Placental epithelial cell (primary cell): ENCODE data around the gene LTB. TPM values are rescaled to one million over a fixed set of nuclear protein-coding genes. Genes with fewer than 3 reads are reported as not detected.
A peak's percentile ranks its signal among the peaks of the same experiment; 100 is the strongest.

Source experiments
- small RNA-seq: library from RNA; depleted of rRNA; stranded (forward); fragments of <200 nt; gene quantifications from one replicate; pipeline ENCODE3, GENCODE V24; 2012
- total RNA-seq: library from RNA; depleted of rRNA; stranded (reverse); fragments of >200 nt; gene quantifications from 2 replicates; pipeline ENCODE4 v1.2.3, GENCODE V29; 2012

LTB gene, protein sequence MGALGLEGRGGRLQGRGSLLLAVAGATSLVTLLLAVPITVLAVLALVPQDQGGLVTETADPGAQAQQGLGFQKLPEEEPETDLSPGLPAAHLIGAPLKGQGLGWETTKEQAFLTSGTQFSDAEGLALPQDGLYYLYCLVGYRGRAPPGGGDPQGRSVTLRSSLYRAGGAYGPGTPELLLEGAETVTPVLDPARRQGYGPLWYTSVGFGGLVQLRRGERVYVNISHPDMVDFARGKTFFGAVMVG
- total RNA-seq: not detected in 2 replicates

DNA sequence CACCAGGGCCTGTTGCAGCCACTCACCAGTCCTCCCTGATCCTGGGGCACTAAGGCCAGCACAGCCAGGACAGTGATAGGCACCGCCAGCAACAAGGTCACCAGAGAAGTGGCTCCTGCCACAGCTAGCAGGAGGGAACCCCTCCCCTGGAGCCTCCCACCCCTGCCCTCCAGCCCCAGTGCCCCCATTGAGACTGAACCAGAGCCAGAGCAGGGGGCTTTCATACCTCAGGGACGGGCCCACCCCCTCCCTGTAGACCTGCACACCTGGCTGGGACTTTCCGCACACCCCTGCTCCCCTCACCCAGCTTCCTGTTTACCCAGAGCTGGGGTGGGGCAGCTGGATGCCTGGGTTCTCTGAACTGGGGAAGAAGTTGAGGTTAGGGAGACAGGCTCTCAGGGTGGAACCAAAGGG is at the start of gene LTB:
TSS of gene LTB (minus strand) at position 195 of the 414 bp plus-strand sequence. CDS start at position 188, 7 bp downstream.

DNA sequence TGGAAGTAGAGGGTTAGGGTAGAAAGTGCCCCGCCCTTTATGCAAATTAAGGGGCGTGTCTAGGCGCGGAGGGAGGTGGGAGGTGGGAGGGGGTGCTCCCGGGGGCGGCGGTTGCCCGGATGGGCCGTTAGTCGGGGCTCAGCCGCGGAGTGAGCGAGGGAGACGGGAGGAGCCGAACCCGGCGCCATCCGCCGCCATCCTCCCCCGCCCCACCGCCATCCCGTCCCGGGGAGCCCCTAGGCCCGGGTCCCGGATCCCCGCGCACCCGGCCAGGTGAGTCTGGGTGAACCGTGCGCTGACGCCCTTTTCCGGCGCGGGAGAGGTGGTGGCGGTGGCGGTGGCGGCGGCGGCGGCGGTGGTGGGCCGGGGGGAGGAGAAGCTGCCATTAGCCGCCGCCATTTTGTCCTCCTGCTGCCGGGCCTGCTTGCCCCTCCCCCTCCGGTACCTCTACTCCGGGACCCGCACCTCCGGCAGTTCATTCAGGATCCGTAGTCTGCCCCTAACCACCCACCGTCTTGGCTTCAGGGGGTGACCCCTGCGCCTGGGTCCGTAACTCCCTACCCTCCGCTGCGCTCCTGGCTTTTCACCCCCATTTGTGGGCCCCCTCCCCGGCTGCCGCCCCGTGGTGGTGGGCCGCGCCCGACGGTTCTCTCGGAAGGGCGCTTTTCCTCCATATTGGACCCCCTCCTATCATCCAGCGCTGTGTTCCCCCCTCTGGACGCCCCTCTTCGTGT is 38.5 kb upstream of the LTB start, which contains the start of gene PRRC2A:
TSS of gene PRRC2A (plus strand) at position 130 of the 734 bp plus-strand sequence. CDS start 2,075 bp downstream, outside the sequence.

DNA sequence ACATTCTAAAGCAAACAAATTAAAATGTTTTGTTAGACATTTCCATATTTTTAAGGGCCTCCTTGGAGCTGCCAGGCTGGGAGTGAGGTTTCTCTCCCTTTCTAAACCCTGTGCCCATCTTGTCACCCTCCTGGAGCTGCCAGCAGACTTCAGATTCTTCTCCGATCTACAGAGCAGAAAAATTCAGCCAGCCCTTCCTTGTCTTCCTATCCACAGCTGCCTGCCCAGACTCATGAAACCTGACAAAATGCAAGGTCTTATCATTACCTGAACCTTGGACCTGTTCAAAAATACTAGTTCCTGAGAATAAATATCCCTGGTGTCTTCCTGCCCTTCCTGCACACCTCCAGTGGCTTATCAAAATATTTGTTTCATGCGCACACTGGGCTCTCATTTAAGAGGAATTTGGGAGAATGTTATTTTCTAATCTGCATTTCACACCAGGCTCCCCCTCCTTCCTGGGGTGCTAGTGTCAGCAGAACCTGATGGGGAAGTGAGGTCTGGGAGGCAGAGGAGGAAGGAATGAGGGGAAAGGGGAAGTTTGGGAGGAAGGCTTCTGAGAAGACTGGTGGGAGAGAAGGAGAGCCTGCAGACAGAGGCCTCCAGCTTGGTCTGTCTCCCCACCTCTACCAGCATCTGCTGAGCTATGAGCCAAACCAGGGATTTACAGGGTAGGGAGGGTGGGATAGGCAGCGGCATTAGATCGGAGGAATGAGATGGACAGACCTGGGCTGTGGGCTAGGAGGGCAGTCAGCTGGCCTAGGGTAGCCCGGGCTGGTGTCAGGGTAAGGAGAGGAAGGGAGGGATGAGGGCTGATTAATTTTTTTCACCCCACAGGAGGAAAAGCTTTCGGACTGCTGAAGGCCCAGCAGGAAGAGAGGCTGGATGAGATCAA is 32.7 kb upstream of the LTB start, which contains the start of gene AIF1:
TSS of gene AIF1 (plus strand) at position 551 of the 895 bp plus-strand sequence. CDS start at position 647, 96 bp downstream.

DNA sequence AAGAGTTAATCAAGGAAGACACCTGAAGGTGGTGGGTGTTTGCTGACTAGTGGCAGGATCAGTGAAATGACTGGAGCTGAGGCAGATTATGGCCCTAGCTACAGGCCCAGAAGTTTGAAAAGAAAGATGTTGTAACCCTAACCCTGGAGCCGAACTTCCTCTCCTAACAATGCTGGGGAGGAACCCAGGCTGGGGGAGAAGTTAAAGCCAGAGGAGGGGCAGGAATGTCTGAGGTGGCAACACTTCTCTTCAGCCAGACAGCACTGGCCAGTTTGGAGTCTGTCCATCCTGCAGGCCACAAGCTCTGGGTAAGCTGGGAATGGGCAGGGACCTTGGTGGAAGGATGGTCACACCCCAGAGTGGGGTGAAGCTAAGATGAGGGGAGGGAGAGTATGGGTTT is 3.8 kb upstream of the LTB start, which contains the start of gene LST1:
TSS of gene LST1 (plus strand) at position 270 of the 400 bp plus-strand sequence. CDS start 1,023 bp downstream, outside the sequence.

DNA sequence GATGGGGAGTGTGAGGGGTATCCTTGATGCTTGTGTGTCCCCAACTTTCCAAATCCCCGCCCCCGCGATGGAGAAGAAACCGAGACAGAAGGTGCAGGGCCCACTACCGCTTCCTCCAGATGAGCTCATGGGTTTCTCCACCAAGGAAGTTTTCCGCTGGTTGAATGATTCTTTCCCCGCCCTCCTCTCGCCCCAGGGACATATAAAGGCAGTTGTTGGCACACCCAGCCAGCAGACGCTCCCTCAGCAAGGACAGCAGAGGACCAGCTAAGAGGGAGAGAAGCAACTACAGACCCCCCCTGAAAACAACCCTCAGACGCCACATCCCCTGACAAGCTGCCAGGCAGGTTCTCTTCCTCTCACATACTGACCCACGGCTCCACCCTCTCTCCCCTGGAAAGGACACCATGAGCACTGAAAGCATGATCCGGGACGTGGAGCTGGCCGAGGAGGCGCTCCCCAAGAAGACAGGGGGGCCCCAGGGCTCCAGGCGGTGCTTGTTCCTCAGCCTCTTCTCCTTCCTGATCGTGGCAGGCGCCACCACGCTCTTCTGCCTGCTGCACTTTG is 6.8 kb downstream of the LTB start, which contains the start of gene TNF:
TSS of gene TNF (plus strand) at position 231 of the 567 bp plus-strand sequence. CDS start at position 408, 177 bp downstream.

DNA sequence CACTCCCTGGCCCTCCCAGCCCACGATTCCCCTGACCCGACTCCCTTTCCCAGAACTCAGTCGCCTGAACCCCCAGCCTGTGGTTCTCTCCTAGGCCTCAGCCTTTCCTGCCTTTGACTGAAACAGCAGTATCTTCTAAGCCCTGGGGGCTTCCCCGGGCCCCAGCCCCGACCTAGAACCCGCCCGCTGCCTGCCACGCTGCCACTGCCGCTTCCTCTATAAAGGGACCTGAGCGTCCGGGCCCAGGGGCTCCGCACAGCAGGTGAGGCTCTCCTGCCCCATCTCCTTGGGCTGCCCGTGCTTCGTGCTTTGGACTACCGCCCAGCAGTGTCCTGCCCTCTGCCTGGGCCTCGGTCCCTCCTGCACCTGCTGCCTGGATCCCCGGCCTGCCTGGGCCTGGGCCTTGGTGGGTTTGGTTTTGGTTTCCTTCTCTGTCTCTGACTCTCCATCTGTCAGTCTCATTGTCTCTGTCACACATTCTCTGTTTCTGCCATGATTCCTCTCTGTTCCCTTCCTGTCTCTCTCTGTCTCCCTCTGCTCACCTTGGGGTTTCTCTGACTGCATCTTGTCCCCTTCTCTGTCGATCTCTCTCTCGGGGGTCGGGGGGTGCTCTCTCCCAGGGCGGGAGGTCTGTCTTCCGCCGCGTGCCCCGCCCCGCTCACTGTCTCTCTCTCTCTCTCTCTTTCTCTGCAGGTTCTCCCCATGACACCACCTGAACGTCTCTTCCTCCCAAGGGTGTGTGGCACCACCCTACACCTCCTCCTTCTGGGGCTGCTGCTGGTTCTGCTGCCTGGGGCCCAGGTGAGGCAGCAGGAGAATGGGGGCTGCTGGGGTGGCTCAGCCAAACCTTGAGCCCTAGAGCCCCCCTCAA is 9.9 kb downstream of the LTB start, which contains the start of gene LTA:
TSS of gene LTA (plus strand) at position 249 of the 871 bp plus-strand sequence. CDS start at position 703, 454 bp downstream.

DNA sequence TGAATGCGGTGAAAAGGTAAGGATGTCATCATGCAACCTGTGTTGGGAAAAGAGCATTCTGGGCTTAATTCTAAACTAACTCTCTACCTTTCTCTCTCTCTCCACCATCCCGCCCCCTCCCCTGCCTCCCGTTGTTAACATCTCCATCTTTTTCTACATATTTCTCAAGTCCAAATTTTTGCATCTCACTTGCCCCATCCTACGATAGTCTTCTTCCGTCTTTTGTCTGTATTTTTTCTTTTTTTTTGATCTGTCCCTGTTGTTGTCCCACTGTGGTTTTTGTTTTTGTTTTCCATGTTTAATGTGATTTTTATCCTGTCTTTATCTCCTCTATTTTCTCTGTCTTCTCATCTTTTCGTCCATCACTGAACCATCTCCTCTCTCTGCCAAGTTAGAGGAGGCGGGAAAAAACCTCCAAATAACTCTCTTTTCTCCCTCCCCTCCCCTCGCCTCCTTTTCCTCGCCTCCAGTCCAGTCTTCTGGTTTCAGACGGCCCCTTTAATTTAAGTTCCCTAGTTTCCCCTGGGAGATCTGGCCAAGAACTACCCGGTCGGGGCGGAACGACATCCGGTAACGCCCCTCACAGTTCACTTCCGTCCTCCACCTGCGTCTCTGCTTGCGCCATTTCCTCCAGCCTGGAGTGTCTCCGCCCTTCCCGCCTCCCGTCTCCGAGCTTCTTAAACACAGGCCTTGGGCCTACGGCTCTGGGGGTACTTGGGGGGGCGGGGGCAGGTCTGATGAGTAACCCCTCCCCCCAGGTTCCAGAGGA is 35.1 kb downstream of the LTB start, which contains the start of gene NFKBIL1:
TSS of gene NFKBIL1 (plus strand) at position 651 of the 769 bp plus-strand sequence. CDS start at position 738, 87 bp downstream.

DNA sequence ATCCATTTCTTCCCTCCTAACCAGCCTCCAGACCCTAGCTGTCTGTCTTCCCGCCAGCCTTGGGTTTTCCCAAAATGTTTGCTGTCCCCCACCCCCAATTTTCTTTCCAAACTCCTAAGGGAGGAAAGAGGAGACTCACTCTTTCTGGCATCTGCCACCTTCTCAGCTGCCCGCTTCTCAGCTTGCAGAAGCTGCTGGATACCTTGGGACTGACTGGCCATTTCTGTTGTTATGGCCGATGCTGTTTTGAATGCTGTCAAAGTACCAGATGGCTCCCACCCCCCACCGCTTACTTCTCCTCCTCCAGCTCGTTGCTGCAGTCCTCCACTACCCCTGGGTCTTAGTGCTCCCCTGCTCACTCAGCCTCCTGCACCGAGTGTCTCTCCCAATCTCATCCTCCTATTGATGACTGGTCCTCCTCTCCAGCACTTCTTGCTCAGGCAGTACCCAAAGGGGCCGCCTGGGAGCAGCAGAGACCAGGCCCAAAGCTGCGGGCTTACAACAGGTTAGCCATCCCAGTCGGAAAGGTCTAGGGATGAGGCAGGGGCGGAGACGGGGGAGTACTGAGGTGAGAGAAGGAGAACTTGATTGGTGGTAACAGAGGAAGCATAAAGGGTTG is 35.8 kb downstream of the LTB start, which contains the start of gene ATP6V1G2:
TSS of gene ATP6V1G2 (minus strand) at position 270 of the 619 bp plus-strand sequence. CDS start at position 221, 49 bp downstream.

DNA sequence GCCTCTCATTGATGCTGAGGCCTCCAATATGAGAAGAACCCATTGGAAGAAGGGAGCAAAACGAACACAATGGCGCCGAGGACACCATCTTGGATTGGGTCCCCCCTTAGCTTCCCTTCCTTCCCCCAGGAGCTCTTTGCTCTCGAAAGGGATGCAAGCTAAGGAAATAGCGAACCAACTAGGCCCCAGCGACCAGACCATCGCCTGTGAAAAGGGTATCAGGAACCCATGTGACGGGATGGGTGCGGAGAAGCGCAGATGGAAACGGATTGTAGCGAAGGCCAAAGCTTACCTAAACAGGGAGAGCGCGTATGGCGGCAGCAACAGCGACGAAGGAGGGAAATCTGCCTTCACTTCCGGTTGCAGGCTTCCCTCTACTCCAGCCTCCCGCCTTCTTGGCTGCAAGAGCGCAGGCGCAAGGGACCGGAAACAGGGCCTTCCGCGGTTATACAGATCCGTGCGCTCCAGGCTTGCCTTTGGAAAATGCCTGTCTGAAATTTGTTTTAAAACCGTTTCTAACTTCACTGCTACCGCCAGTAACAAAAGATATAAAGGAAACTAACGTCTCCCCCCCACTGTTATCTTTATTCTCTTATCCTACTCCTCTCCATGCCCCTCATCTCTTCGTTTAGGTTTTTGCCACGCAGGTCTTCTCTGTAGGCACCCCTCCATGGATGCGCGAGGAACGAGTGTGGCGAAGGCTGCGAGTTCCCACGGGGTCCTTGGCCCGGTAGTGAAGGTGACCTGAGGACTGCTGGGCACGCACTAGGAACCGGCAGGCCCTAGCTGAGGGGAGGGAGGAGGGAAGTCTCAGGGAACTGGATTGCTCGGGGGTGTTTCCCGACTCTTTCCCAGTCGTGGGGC is 40.3 kb downstream of the LTB start, which contains the start of gene DDX39B:
TSS of gene DDX39B (minus strand) at position 346 of the 864 bp plus-strand sequence. CDS start 1,471 bp downstream, outside the sequence.

Small RNAs within 50 kb of the gene (small RNA-seq; reads per million reads assigned to genes)
- gene SNORA38: 92.0 reads per million, percentile 98 among the genes with 10 or more reads in this experiment
- gene SNORD117: 632 reads per million, percentile 99 among the genes with 10 or more reads in this experiment
- gene SNORD84: not detected
- gene UQCRHP1: not detected

Other genes starting within 250 kb of the LTB start
- gene HLA-B, start 225.2 kb downstream of the LTB start, total RNA-seq: 5.9 and 11.6 TPM in 2 replicates
- 28.3 and 31.0 TPM in 2 replicates for gene MICA, start 178.8 kb downstream of the LTB start, total RNA-seq
- 1.1 TPM in 1 of 2 replicates, not detected in the other for gene MICB, start 84.3 kb downstream of the LTB start, total RNA-seq
- gene MCCD1, start 53.5 kb downstream of the LTB start, total RNA-seq: not detected in 2 replicates
- 338 and 413 TPM in 2 replicates for gene DDX39B, start 40.4 kb downstream of the LTB start, total RNA-seq
- 0.43 and 1.2 TPM in 2 replicates for gene ATP6V1G2, start 35.8 kb downstream of the LTB start, total RNA-seq
- 37.8 and 46.3 TPM in 2 replicates for gene NFKBIL1, start 34.8 kb downstream of the LTB start, total RNA-seq
- not detected in 2 replicates for gene LTA, start 10.1 kb downstream of the LTB start, total RNA-seq
- 1.2 and 1.5 TPM in 2 replicates for gene TNF, start 6.9 kb downstream of the LTB start, total RNA-seq
- gene LST1, start 3.9 kb upstream of the LTB start, total RNA-seq: not detected in 2 replicates
- gene NCR3, start 10.6 kb upstream of the LTB start, total RNA-seq: not detected in 2 replicates
- gene AIF1, start 32.8 kb upstream of the LTB start, total RNA-seq: not detected in 2 replicates
- 56.5 and 78.9 TPM in 2 replicates for gene PRRC2A, start 38.3 kb upstream of the LTB start, total RNA-seq
- 161 and 237 TPM in 2 replicates for gene BAG6, start 70.2 kb upstream of the LTB start, total RNA-seq
- gene APOM, start 73.5 kb upstream of the LTB start, total RNA-seq: 0.79 and 0.98 TPM in 2 replicates
- gene C6orf47, start 78.4 kb upstream of the LTB start, total RNA-seq: 25.3 and 25.9 TPM in 2 replicates
- gene GPANK1, start 82.6 kb upstream of the LTB start, total RNA-seq: 18.0 and 27.1 TPM in 2 replicates
- gene CSNK2B, start 83.7 kb upstream of the LTB start, total RNA-seq: 185 and 211 TPM in 2 replicates
- gene LY6G5B, start 87.6 kb upstream of the LTB start, total RNA-seq: 4.9 and 5.9 TPM in 2 replicates
- gene LY6G5C, start 98.6 kb upstream of the LTB start, total RNA-seq: not detected in 2 replicates
- gene ABHD16A, start 120.9 kb upstream of the LTB start, total RNA-seq: 42.8 and 64.6 TPM in 2 replicates
- not detected in 2 replicates for gene LY6G6F, start 124.4 kb upstream of the LTB start, total RNA-seq
- gene LY6G6D, start 132.9 kb upstream of the LTB start, total RNA-seq: not detected in 2 replicates
- gene LY6G6C, start 139.3 kb upstream of the LTB start, total RNA-seq: 0.39 and 3.5 TPM in 2 replicates
- 0.39 and 0.54 TPM in 2 replicates for gene MPIG6B, start 140.9 kb upstream of the LTB start, total RNA-seq
- gene DDAH2, start 146.9 kb upstream of the LTB start, total RNA-seq: 120 and 147 TPM in 2 replicates
- gene CLIC1, start 154.1 kb upstream of the LTB start, total RNA-seq: 568 and 799 TPM in 2 replicates
- gene MSH5, start 157.6 kb upstream of the LTB start, total RNA-seq: 7.9 and 8.6 TPM in 2 replicates
- 0.79 TPM in 1 of 2 replicates, not detected in the other for gene SAPCD1, start 180.2 kb upstream of the LTB start, total RNA-seq
- 3.8 and 4.7 TPM in 2 replicates for gene VWA7, start 194.9 kb upstream of the LTB start, total RNA-seq
- gene VARS1, start 213.3 kb upstream of the LTB start, total RNA-seq: 30.2 and 90.0 TPM in 2 replicates
- 20.4 and 36.8 TPM in 2 replicates for gene LSM2, start 224.5 kb upstream of the LTB start, total RNA-seq
- 0.11 and 1.6 TPM in 2 replicates for gene HSPA1L, start 232.9 kb upstream of the LTB start, total RNA-seq
- gene HSPA1A, start 233.1 kb upstream of the LTB start, total RNA-seq: 65.7 and 80.9 TPM in 2 replicates
- 46.0 and 136 TPM in 2 replicates for gene HSPA1B, start 245.3 kb upstream of the LTB start, total RNA-seq